ENCODE data around the gene EEFSEC.

- TF ChIP-seq CTCF (IDR thresholded peaks at IDR 0.05) (no peak), EZH2phosphoT487 (IDR thresholded peaks at IDR 0.05) (no peak), EZH2 (IDR thresholded peaks at IDR 0.05) (no peak)
Measured at GRCh38 chr3:128399221-128399915, 246.1 kb downstream of the EEFSEC start.
